ENCODE results near the gene NPY. TPM values are rescaled to one million over a fixed set of nuclear protein-coding genes. Genes with fewer than 3 reads are reported as not detected.
"Not testable (repeated sequence)": the region's sequence is repeated elsewhere in the genome, so short reads cannot be mapped to it uniquely, and the experiment has no call there.

NPY gene
- total RNA-seq, 1 donor from 2014 or later: not detected

DNA sequence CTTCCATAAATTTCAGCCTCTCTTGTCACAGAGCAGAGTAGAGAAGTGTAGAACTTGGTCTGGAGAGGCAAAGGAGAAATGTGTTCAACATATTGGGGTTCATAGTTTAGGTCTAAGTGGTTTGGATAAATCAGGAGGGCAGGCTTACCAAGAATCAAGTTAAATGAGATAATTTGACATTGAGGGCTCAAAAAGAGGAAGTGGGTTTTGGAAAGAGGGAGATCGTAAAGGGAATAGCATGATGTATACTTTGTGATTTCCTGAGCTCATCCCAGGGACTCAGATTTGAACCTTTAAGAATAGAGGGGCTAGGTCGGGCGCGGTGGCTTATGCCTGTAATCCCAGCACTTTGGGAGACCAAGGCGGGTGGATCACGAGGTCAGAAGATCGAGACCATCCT, 34.7 kb upstream of the NPY start:
- Mint-ChIP-seq H3K9me3 (ENCODE audit: low read depth) (peaks cover 7% of the 10 kb centered on the region), H3K27me3 (no peaks in the 10 kb centered on the region), H3K27ac (no peak overlapping the region), H3K4me1 (ENCODE audit: low read depth) (peaks cover 7% of the 10 kb centered on the region), H3K36me3 (ENCODE audit: insufficient read depth) (no peaks in the 10 kb centered on the region), H3K4me3 (ENCODE audit: low read depth) (no peak overlapping the region)
- no peak for DNase-seq (ENCODE audit: low spot score, unreplicated experiment)
- TF ChIP-seq CTCF (IDR thresholded peaks at IDR 0.05; ENCODE audit: unreplicated experiment): no peak

DNA sequence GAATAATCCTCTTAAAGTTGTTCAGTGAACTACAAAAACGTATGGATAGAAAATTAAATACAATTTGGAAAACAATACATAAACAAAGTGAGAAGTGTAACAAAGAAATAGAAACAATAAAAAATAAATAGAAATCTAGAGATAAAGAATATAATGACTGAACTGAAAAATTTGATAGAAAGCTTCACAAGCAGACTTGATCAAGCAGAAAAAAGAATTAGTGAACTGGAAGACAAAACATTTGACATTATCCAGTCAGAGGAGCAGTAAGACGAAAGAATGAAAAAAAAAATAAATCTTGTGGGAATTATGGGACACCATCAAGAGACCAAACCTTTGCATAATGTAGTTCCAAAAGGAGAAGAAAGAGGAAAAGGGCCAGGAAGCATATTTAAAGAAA, 32.4 kb upstream of the NPY start:
- no peak for TF ChIP-seq CTCF (IDR thresholded peaks at IDR 0.05; ENCODE audit: unreplicated experiment)
- no peaks in the 10 kb centered on the region for H3K36me3 Mint-ChIP-seq (ENCODE audit: insufficient read depth)
- DNase-seq (ENCODE audit: low spot score, unreplicated experiment): no peak
- no peak overlapping the region for H3K4me3 Mint-ChIP-seq (ENCODE audit: low read depth)
- peaks cover 7% of the 10 kb centered on the region for H3K9me3 Mint-ChIP-seq (ENCODE audit: low read depth)
- no peak overlapping the region for H3K27ac Mint-ChIP-seq
- H3K27me3 Mint-ChIP-seq: no peaks in the 10 kb centered on the region
- H3K4me1 Mint-ChIP-seq (ENCODE audit: low read depth): peaks cover 7% of the 10 kb centered on the region

DNA sequence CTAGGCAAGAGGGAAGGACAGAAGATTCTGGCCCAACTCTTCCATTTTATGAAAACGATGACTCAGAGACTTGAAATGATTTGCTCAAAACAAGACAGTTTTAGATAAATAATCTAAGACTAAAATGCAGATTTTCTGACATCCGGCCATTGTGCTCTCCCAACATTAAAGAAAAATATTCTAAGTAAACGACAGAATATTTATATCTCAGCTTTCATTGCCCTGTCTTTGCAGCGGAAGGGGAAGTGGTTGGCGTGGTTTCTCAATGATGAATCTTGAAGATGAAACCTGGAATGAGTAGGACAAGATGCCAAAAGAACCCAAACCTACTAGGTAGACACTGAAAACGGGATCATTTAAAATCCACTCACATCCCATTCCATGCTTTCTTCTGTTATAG, 28.9 kb upstream of the NPY start:
- DNase-seq (ENCODE audit: low spot score, unreplicated experiment): no peak
- Mint-ChIP-seq H3K27ac (no peak overlapping the region), H3K27me3 (no peaks in the 10 kb centered on the region), H3K9me3 (ENCODE audit: low read depth) (peaks cover 7% of the 10 kb centered on the region), H3K4me1 (ENCODE audit: low read depth) (no peaks in the 10 kb centered on the region), H3K36me3 (ENCODE audit: insufficient read depth) (no peaks in the 10 kb centered on the region), H3K4me3 (ENCODE audit: low read depth) (no peak overlapping the region)
- no peak for TF ChIP-seq CTCF (IDR thresholded peaks at IDR 0.05; ENCODE audit: unreplicated experiment)

DNA sequence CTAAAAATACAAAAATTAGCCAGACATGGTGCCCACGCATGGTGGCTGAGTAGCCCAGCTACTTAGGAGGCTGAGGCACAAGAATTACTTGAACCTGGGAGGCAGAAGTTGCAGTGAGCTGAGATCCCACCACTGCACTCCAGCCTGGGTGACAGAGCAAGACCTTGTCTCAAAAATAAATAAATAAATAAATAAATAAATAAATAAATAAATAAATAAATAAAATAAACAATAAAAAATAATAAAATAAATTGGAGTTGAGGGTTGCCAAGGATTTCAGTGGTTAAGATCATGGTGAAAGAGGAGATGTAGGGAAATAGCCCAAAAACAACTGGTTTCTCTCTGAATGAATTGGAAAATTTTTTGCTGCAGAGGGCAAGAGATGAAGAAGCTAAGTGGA, 25.7 kb upstream of the NPY start:
- not testable (repeated sequence) for H3K27ac Mint-ChIP-seq; H3K4me1 Mint-ChIP-seq (ENCODE audit: low read depth); DNase-seq (ENCODE audit: low spot score, unreplicated experiment); H3K27me3 Mint-ChIP-seq; H3K4me3 Mint-ChIP-seq (ENCODE audit: low read depth); H3K9me3 Mint-ChIP-seq (ENCODE audit: low read depth); H3K36me3 Mint-ChIP-seq (ENCODE audit: insufficient read depth)

DNA sequence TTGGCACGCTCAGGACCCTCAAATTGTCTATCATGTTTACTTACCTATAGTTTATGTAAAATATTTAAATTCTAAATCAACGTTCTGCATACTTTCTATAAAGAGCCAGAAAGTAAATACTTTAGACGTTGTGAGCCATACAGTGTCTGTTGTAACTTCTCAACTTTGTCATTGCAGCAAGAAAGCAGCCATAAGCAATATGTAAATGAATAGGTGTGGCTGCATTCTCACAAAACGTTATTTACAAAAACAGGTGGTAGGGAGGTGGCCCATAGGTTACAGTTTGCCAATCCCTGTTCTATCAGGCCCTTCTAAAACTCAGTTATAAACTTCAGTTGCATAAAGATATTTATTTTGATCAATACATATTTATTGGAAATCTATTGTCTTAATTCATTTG, 12.1 kb upstream of the NPY start:
- no peak for TF ChIP-seq CTCF (IDR thresholded peaks at IDR 0.05; ENCODE audit: unreplicated experiment)
- H3K27me3 Mint-ChIP-seq: no peaks in the 10 kb centered on the region
- no peak overlapping the region for H3K27ac Mint-ChIP-seq
- DNase-seq (ENCODE audit: low spot score, unreplicated experiment): no peak
- no peaks in the 10 kb centered on the region for H3K36me3 Mint-ChIP-seq (ENCODE audit: insufficient read depth)
- peaks cover 10% of the 10 kb centered on the region for H3K9me3 Mint-ChIP-seq (ENCODE audit: low read depth)
- no peak overlapping the region for H3K4me3 Mint-ChIP-seq (ENCODE audit: low read depth)
- H3K4me1 Mint-ChIP-seq (ENCODE audit: low read depth): no peaks in the 10 kb centered on the region

GRCh38 chr7:24279512-24279911, 4.5 kb upstream of the NPY start:
- H3K36me3 Mint-ChIP-seq (ENCODE audit: insufficient read depth): no peaks in the 10 kb centered on the region
- H3K4me1 Mint-ChIP-seq (ENCODE audit: low read depth): no peaks in the 10 kb centered on the region
- H3K9me3 Mint-ChIP-seq (ENCODE audit: low read depth): peaks cover 13% of the 10 kb centered on the region
- H3K4me3 Mint-ChIP-seq (ENCODE audit: low read depth): no peak overlapping the region
- H3K27ac Mint-ChIP-seq: no peak overlapping the region
- DNase-seq (ENCODE audit: low spot score, unreplicated experiment): no peak
- peaks cover 21% of the 10 kb centered on the region for H3K27me3 Mint-ChIP-seq
- no peak for TF ChIP-seq CTCF (IDR thresholded peaks at IDR 0.05; ENCODE audit: unreplicated experiment)

Data from progenitor cell of endocrine pancreas (in vitro differentiated cells).